MM.1S (cell line): ENCODE results near the gene BTBD9.

Experiments used
- DNase-seq: peaks from one replicate; pipeline ENCODE4 v3.0.0-alpha.2; 2015
- H2AFZ ChIP-seq: fragments of 300-600 bp; sonication (generic); 2 replicates; pipeline ENCODE4 v1.6.0; 2016; ENCODE audit warnings: antibody characterized with exemption, low read length
- H3F3A ChIP-seq: fragments of 300-600 bp; sonication (generic); 2 replicates; pipeline ENCODE4 v1.6.1; 2016; ENCODE audit warnings: mild to moderate bottlenecking, antibody characterized with exemption, low read length, moderate library complexity, mixed read lengths; ENCODE audit not compliant: insufficient read depth
- H3K27ac ChIP-seq: fragments of 300-600 bp; sonication (generic); 2 replicates; pipeline ENCODE4 v1.5.1; 2016; ENCODE audit warnings: mild to moderate bottlenecking, low read length
- H3K27me3 ChIP-seq: fragments of 300-600 bp; sonication (generic); replicated peaks from 2 replicates; pipeline ENCODE4 v1.6.0; 2016; ENCODE audit warnings: low read length; ENCODE audit not compliant: insufficient read depth
- H3K36me3 ChIP-seq: fragments of 300-600 bp; sonication (generic); replicated peaks from 2 replicates; pipeline ENCODE4 v1.6.1; 2016; ENCODE audit warnings: mild to moderate bottlenecking, low read length, mixed read lengths; ENCODE audit not compliant: insufficient read depth
- H3K4me1 ChIP-seq: fragments of 300-600 bp; sonication (generic); 2 replicates; pipeline ENCODE4 v1.6.1; 2016; ENCODE audit warnings: low read length, mixed read lengths
- H3K4me2 ChIP-seq: fragments of 300-600 bp; sonication (generic); 2 replicates; pipeline ENCODE4 v1.6.0; 2016; ENCODE audit warnings: low read depth, low read length
- H3K4me3 ChIP-seq: fragments of 300-600 bp; sonication (generic); 2 replicates; pipeline ENCODE4 v1.5.1; 2016; ENCODE audit warnings: low read length, mixed read lengths
- H3K79me2 ChIP-seq: fragments of 300-600 bp; sonication (generic); 2 replicates; pipeline ENCODE4 v1.6.1; 2016; ENCODE audit warnings: mixed run types, low read length, mixed read lengths
- H3K9ac ChIP-seq: fragments of 300-600 bp; sonication (generic); 2 replicates; pipeline ENCODE4 v1.6.1; 2016; ENCODE audit warnings: low read length, mixed read lengths
- H3K9me2 ChIP-seq: fragments of 300-600 bp; sonication (generic); replicated peaks from 2 replicates; pipeline ENCODE4 v1.6.1; 2016; ENCODE audit warnings: mild to moderate bottlenecking, low read length, mixed read lengths; ENCODE audit not compliant: insufficient read depth
- H3K9me3 ChIP-seq: fragments of 300-600 bp; sonication (generic); replicated peaks from 2 replicates; pipeline ENCODE4 v1.6.1; 2016; ENCODE audit warnings: mild to moderate bottlenecking, low read length, mixed read lengths; ENCODE audit not compliant: insufficient read depth
- H4K20me1 ChIP-seq: fragments of 300-600 bp; sonication (generic); 2 replicates; pipeline ENCODE4 v1.6.1; 2016; ENCODE audit warnings: mild to moderate bottlenecking, low read length, moderate library complexity, mixed read lengths; ENCODE audit not compliant: insufficient read depth
- CTCF ChIP-seq: fragments of 300-600 bp; sonication (generic); IDR thresholded peaks from 2 replicates; pipeline ENCODE4 v1.5.1; 2016; ENCODE audit warnings: antibody characterized with exemption, low read length, mixed read lengths
- EZH2 ChIP-seq: fragments of 300-600 bp; sonication (generic); optimal IDR thresholded peaks from 2 replicates; pipeline ENCODE3; 2017; ENCODE audit warnings: low read depth, mild to moderate bottlenecking, antibody characterized with exemption, low read length, mixed read lengths
- EZH2phosphoT487 ChIP-seq: fragments of 300-600 bp; sonication (generic); IDR thresholded peaks from 2 replicates; pipeline ENCODE4 v1.6.1; 2018; ENCODE audit warnings: antibody characterized with exemption, low read length

BTBD9 gene

GRCh38 chr6:38485488-38485887 is 154.2 kb downstream of the BTBD9 start:
- no peaks in the 10 kb centered on the region for H3K9me2 ChIP-seq
- H3K4me2 ChIP-seq, result no peak overlapping the region
- no peak for DNase-seq
- no peaks in the 10 kb centered on the region for H3F3A ChIP-seq
- no peaks in the 10 kb centered on the region for H4K20me1 ChIP-seq
- TF ChIP-seq EZH2phosphoT487, result no peak
- no peak for TF ChIP-seq CTCF
- no peak for TF ChIP-seq EZH2
- H3K27ac ChIP-seq, result no peak overlapping the region
- no peak overlapping the region for H2AFZ ChIP-seq
- H3K4me1 ChIP-seq, result no peaks in the 10 kb centered on the region
- no peak overlapping the region for H3K4me3 ChIP-seq
- no peaks in the 10 kb centered on the region for H3K79me2 ChIP-seq
- H3K9ac ChIP-seq, result no peak overlapping the region
- H3K27me3 ChIP-seq, result no peaks in the 10 kb centered on the region
- no peaks in the 10 kb centered on the region for H3K9me3 ChIP-seq
- no peaks in the 10 kb centered on the region for H3K36me3 ChIP-seq

DNA sequence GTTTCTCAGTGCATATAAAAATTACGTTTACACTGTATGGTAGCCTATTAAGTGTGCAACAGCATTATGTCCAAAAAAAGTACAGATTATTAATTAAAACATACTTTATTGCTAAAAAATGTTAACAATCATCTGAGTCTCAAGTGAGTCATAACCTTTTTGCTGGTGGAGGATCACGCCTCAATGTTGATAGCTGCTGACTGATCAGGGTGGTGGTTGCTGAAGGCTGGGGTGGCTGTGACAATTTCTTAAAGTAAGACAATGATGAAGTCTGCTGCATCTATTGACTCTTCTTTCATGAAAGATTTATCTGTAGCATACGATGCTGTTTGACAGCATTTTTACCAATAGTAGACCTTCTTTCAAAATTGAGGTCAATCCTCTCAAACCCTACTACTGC is 155.1 kb downstream of the BTBD9 start:
- H3K27me3 ChIP-seq, result no peaks in the 10 kb centered on the region
- H3K9me2 ChIP-seq, result no peaks in the 10 kb centered on the region
- H3K4me1 ChIP-seq, result no peaks in the 10 kb centered on the region
- H3K9me3 ChIP-seq, result no peaks in the 10 kb centered on the region
- no peak overlapping the region for H3K27ac ChIP-seq
- no peaks in the 10 kb centered on the region for H3F3A ChIP-seq
- DNase-seq, result no peak
- H3K4me2 ChIP-seq, result no peak overlapping the region
- H4K20me1 ChIP-seq, result no peaks in the 10 kb centered on the region
- TF ChIP-seq EZH2 (no peak), CTCF (no peak), EZH2phosphoT487 (no peak)
- no peaks in the 10 kb centered on the region for H3K79me2 ChIP-seq
- no peaks in the 10 kb centered on the region for H3K36me3 ChIP-seq
- no peak overlapping the region for H3K9ac ChIP-seq
- H3K4me3 ChIP-seq, result no peak overlapping the region
- no peak overlapping the region for H2AFZ ChIP-seq

GRCh38 chr6:38483526-38483925 is 156.2 kb downstream of the BTBD9 start:
- Histone ChIP-seq H3K4me2 (no peak overlapping the region), H3K79me2 (no peaks in the 10 kb centered on the region), H3K4me1 (no peaks in the 10 kb centered on the region), H3K27ac (no peak overlapping the region), H3K9ac (no peak overlapping the region), H3K9me2 (no peaks in the 10 kb centered on the region), H3K9me3 (no peaks in the 10 kb centered on the region), H4K20me1 (no peaks in the 10 kb centered on the region), H3K36me3 (no peaks in the 10 kb centered on the region), H3K4me3 (no peak overlapping the region), H3F3A (no peaks in the 10 kb centered on the region), H2AFZ (no peak overlapping the region), H3K27me3 (no peaks in the 10 kb centered on the region)
- DNase-seq, result no peak
- TF ChIP-seq EZH2phosphoT487, result no peak
- no peak for TF ChIP-seq CTCF
- no peak for TF ChIP-seq EZH2
